Esophagus squamous epithelium (tissue), 5 donors: ENCODE data around the gene VILL. TPM values are rescaled to one million over a fixed set of nuclear protein-coding genes. Genes with fewer than 3 reads are reported as not detected.
A peak's percentile ranks its signal among the peaks of the same experiment; 100 is the strongest.

ENCODE experiments used
- DNase-seq: peaks from one replicate; lab custom pipeline; 2025; lab: John Stamatoyannopoulos, UW
- H3K27ac ChIP-seq, 4 donors: fragments of 200-600 bp; sonication (generic); one replicate each; pipeline ENCODE4 v1.5.1; 2016 to 2019; ENCODE audit warnings: mild to moderate bottlenecking in 1 of 4
- H3K27me3 ChIP-seq, 4 donors: fragments of 200-600 bp; sonication (generic); 1 replicate in 3 of 4; 2 replicates in 1 of 4; pipeline versions ENCODE4 v1.5.1 to v1.6.0; 2017 to 2021; ENCODE audit warnings: antibody characterized with exemption in 1 of 4
- H3K36me3 ChIP-seq, 3 donors: fragments of 200-600 bp; sonication (generic); one replicate each; pipeline ENCODE4 v1.5.1; 2016 to 2019
- H3K4me1 ChIP-seq, 3 donors: fragments of 200-600 bp; sonication (generic); one replicate each; pipeline ENCODE4 v1.5.1; 2017 to 2019
- H3K4me3 ChIP-seq, 4 donors: fragments of 200-600 bp; sonication (generic); 1 replicate in 3 of 4; 2 replicates in 1 of 4; pipeline ENCODE4 v1.5.1; 2016 to 2019; ENCODE audit warnings: mild to moderate bottlenecking in 2 of 4, moderate library complexity in 1 of 4
- H3K9me3 ChIP-seq, 3 donors: fragments of 200-600 bp; sonication (generic); one replicate each; pipeline ENCODE4 v1.5.1; 2016 to 2019
- CTCF ChIP-seq, 6 experiments: fragments of 450-650 bp in 4 of 6; fragments of 200-600 bp in 2 of 6; sonication (generic) in 2 of 6; IDR thresholded peaks; one replicate each; pipeline ENCODE4 v1.5.1; 2016 to 2019; ENCODE audit warnings: antibody characterized with exemption in 6 of 6, mild to moderate bottlenecking in 4 of 6, moderate library complexity in 4 of 6
- POLR2A ChIP-seq, 4 donors: fragments of 450-650 bp; IDR thresholded peaks; one replicate each; pipeline ENCODE4 v1.6.1; 2017; ENCODE audit warnings: antibody characterized with exemption in 4 of 4, mild to moderate bottlenecking in 4 of 4, moderate library complexity in 3 of 4
- WGBS, 2 donors: methylation state at CpG; one replicate each; pipeline ENCODE4 v1.1.5; 2018; 5-methylcytosine and 5-hydroxymethylcytosine counted together
- intact Hi-C: fragments of 100-400 bp; cut with DNase I; formaldehyde crosslinking; loops from one replicate; pipeline ENCODE4 v1.15.0; 2022
- total RNA-seq, 4 donors: library from RNA; depleted of rRNA; stranded (reverse); fragments of >200 nt; gene quantifications; one replicate each; pipeline ENCODE4 v1.1.0, GENCODE V29; 2016
- donor health status: DM: yes; HTN: yes; CAD: no.

Gene VILL
- total RNA-seq, 4 donors from 2014 or later = 5.5 to 13.0 (median 6.1) TPM

GRCh38 chr3:37943631-37944314 lies 46.8 kb upstream of the VILL start:
- no peak for DNase-seq
- intact Hi-C loops = no loop called here
- 71 to 76% methylated on average over 8 of the region's 8 CpGs for WGBS, 2 donors
- Histone ChIP-seq H3K4me3 (no peak overlapping the region), H3K36me3 (no peaks in the 10 kb centered on the region), H3K4me1 (peaks cover 17 to 89% (median 58%) of the 10 kb centered on the region in 3 donors), H3K27ac (peak overlapping the region; percentile 61 to 83 (median 76)), H3K27me3 (no peaks in the 10 kb centered on the region), H3K9me3 (no peaks in the 10 kb centered on the region)
- TF ChIP-seq CTCF (IDR thresholded peaks at IDR 0.05) (no peak), POLR2A (IDR thresholded peaks at IDR 0.05) (no peak)

GRCh38 chr3:37944391-37944842 lies 46.2 kb upstream of the VILL start:
- no peak for TF ChIP-seq POLR2A (IDR thresholded peaks at IDR 0.05)
- TF ChIP-seq CTCF (IDR thresholded peaks at IDR 0.05) = no peak
- Histone ChIP-seq H3K27ac (peak overlapping the region; percentile 61 to 83 (median 80)), H3K27me3 (no peaks in the 10 kb centered on the region), H3K36me3 (no peaks in the 10 kb centered on the region), H3K9me3 (no peaks in the 10 kb centered on the region), H3K4me1 (peaks cover 17 to 84% (median 58%) of the 10 kb centered on the region in 3 donors), H3K4me3 (no peak overlapping the region)
- intact Hi-C loops = no loop called here
- 15 to 19% methylated on average over 2 of the region's 2 CpGs for WGBS, 2 donors
- no peak for DNase-seq

GRCh38 chr3:37945156-37945806 lies 45.3 kb upstream of the VILL start:
- no peaks in the 10 kb centered on the region for H3K36me3 ChIP-seq
- TF ChIP-seq POLR2A (IDR thresholded peaks at IDR 0.05) (no peak), CTCF (IDR thresholded peaks at IDR 0.05) (no peak)
- 29 to 42% methylated on average over 5 to 6 of the region's 6 CpGs for WGBS, 2 donors
- peak overlapping the region; percentile 61 to 83 (median 80) for H3K27ac ChIP-seq
- no peak overlapping the region for H3K4me3 ChIP-seq
- H3K4me1 ChIP-seq = peaks cover 17 to 75% (median 58%) of the 10 kb centered on the region in 3 donors
- intact Hi-C loops = no loop called here
- DNase-seq = no peak
- H3K27me3 ChIP-seq = no peaks in the 10 kb centered on the region
- no peaks in the 10 kb centered on the region for H3K9me3 ChIP-seq

DNA sequence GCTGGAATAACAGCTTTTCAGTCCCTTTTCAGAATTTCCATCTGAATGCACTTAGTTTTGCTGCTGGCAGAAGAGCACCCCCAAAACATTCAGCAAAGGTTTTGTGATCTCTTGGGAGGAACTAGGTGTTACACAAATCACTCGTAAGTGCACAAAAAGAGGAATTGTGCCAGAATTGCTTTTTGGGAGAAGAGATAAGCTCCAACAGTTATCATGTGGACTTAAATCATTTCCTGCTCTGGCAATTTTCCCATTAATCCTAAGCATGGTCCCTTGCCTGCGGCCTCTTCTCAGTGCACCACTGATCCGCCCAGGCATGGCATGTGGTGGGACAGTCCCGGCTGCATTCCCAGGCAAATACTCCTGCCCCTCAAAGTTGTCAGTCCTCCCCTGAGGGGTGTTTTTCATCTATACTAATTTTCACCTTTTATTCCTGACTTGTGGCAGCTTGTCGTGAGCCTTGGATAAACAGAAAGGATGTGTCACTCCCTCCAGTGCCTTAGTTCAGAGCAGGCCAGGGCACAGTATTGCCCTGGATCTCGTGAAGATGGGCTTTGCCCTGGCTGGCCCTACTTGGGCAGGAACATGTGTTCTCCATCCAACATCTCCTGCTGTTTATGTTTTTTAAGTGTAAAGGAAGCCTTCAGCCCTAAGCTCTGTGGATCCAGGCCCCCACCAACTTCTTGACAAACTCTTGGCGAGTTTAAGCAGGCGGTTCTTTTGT lies 44.6 kb upstream of the VILL start:
- Histone ChIP-seq H3K4me1 (peaks cover 17 to 68% (median 54%) of the 10 kb centered on the region in 3 donors), H3K36me3 (no peaks in the 10 kb centered on the region), H3K4me3 (no peak overlapping the region), H3K27ac (peak overlapping the region; percentile 61 to 83 (median 80)), H3K9me3 (no peaks in the 10 kb centered on the region), H3K27me3 (no peaks in the 10 kb centered on the region)
- DNase-seq = no peak
- intact Hi-C loops = no loop called here
- 14 to 17% methylated on average over 8 of the region's 8 CpGs for WGBS, 2 donors
- no peak for TF ChIP-seq POLR2A (IDR thresholded peaks at IDR 0.05)
- no peak for TF ChIP-seq CTCF (IDR thresholded peaks at IDR 0.05)
